HG03135 (cell line): ENCODE data around the gene FBXW8.

Source experiments
- ATAC-seq: cut with Tn5 transposase; IDR thresholded peaks from one replicate; pipeline ENCODE4 v1.9.1; 2021; ENCODE audit warnings: mild to moderate bottlenecking, moderate library complexity; ENCODE audit not compliant: unreplicated experiment

Gene FBXW8

DNA sequence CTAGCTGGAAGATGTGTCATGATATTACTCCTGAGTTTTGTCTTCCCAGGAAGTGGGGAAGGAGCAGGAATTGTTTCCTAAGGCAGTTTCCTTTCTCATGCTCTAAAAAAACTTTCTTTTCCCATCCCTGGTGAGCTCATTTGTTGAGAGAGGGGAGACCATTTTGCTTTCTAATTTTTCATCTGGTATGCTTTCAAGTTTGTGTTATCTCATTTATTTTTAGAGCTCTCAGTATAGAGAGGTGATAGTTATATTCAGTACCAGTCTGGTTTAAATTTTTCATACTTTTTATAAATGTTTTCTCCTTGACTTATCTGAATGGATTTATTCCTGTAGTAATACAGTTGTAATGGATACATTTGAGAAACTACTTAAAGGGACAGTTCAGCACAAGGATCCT, 79.6 kb downstream of the FBXW8 start:
- ATAC-seq = no peak

DNA sequence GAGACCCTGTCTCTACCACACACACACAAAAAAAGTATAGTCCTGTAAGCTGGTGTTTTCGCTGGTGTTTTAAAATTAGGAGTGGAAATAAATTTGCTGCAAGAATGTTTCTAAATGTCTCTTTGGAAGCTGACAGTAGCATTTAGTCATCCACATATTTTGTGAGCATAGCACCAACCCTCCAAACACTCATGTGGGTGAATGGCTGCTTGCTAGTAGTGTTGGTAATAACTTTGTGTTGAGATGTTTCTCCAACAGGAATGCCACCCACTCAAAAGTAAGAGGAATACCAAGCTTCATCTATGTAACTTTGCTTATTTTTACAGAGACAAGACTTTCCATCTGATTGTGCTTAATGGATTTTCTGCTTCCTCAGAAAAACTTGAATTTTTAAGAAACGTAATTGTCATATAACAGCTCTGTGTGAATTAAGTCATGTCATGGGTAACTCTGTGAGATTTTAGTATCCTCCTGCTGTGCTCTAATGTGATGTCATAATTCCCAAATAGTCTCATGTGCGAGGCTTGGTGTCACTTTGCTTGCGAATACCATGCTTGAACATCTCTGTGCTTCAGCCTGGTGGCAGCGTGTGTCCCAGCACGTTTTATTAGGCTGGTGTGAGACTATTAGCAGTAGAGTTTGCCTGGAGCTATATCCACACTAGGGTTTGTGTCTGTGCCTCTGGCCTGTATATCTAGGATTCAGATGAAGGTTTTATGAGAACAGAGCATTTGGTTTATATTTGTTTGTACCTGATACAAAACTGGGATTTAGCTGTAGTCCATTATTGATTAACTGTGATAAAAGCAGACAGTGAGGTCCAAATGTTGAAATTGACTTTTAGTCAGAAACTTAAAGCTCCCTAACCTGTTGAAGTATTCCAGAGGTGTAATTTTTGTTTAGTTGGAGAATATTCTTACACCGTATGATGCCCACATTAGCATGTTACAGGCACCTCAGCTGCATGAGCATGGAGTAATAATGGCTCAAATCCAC, 80.5 kb downstream of the FBXW8 start:
- no peak for ATAC-seq

DNA sequence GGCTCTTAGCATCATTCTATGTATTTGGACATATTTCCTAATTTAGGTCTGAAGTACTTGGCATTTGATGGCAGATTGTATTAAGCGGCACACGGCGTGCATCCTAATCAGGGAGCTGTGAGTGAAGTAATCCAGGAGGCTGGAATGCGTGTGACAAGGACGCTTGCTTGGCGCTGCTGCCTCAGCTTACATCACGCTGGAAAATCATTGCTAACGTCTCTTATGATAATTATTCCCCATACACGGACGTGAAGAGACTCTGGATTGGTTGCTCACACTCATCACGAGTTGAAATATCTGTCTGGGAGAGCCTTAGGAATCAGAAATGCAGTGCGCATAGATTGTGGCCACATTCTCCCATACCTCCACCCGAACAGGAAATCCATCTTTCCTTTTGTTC, 85.3 kb downstream of the FBXW8 start:
- no peak for ATAC-seq

DNA sequence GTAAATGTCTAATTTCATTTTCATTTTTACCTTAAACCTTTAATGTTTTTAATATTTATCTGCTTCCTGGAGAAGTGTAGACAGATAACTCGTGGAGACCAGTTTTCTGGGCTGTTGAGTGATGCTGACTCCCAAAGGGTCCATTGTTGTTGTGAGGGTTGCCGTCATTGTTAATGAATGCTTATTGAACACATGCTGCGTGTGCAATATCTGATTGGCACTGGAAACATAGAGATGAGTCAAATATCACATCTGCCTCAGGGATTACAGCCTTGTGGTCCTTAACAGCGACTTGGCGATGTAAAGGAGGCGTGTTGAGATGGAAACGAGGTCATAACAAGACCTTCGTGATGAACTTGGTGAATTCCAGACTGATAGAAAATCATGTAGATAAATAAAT, 85.9 kb downstream of the FBXW8 start:
- ATAC-seq = no peak

DNA sequence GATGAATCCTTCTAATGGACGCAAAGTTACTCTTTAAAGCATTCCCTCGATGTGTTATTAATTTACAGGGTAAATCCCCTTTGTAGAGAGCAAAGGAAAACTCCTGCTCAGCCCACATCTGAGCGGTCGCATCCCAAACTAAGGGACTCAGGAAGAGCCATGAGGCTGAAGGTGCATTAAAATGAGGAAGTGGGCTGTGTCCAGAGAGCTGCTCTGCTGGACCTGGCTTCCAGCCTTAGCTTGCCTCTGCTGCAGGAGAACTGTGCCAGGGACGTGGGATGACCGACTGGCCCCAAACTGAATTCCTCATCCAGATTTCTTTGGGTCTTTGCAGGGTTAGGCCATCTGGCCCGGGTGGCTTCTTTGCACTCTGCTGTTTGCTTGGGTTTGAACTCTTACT, 88.3 kb downstream of the FBXW8 start:
- ATAC-seq = no peak

DNA sequence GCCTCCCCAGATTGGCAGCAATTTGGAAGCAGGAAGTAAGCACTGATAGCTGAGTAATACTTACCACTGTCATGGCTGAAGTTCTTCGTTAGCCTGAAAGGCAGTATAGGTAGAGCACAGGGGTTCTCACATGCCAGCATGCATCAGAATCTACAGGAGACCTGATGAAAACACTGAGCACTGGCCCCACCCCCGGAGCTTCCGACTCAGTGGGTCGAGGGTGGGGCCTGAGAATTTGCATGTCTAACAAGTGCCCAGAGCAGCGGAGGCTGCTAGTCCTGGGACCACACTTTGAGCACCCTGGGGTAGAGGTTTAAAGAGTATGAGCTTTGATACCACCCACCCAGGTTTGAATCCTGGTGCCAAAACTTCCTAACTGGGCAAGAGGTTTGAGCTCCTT, 89.6 kb downstream of the FBXW8 start:
- ATAC-seq = no peak

DNA sequence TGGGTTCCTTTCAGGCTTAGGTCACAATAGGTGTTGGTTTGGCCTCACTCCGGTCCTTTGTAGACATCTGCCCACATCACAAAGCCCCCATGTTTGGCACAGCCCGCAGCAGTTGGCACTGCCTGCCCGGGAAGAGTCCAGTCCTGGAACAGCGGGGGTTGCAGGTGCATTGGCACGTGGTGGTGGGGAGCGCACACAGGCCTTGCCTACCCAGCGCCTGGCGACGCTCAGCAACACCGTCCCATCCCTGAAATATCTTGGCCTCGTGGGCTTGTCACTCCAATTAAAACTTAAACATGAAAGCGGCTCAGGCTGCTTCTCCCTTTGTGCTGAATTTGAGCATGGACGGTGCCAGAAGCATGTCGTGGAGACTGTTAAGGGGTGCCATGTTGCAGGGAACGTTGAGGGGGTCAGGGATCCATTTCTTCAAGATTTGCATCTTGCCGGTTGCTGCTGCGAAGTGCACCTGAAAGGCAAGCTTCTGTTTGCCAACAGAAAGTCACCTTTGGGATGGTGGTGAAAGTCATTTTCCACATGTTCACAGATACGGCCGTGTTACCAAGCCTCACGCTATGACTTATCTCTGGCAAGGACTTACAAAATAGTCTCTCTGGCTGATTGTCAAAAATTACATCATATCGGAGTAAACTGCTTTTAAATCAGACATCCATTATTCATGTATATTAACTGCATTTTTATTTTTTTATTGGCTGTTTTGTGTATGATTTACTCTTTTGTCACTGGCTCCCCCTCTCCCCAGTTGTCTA, 91.5 kb downstream of the FBXW8 start:
- no peak for ATAC-seq

DNA sequence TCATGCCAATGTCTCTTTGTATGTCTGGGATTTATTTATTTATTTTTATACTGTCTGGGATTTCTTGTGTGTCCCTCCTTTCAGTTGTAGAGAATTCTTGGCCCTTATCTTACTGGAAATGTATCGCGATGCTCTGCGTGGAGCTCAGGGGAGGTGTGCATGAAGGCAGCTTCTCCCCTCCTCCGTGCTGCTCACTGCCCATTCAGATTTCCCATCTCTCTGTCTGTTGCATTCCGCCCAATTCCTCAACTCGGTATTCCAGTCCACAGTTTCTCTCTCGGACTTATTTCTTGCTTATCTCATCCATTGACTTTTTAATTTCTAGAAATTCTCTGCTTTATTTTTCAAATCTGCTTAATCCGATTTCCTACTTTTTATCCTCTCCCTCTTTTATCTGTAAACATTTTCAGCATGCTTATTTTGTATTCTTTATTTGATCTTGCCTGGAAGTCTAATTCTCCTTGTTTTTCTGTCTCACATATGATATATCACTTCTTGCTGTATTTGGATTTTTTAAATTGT, 93.2 kb downstream of the FBXW8 start:
- ATAC-seq = no peak

DNA sequence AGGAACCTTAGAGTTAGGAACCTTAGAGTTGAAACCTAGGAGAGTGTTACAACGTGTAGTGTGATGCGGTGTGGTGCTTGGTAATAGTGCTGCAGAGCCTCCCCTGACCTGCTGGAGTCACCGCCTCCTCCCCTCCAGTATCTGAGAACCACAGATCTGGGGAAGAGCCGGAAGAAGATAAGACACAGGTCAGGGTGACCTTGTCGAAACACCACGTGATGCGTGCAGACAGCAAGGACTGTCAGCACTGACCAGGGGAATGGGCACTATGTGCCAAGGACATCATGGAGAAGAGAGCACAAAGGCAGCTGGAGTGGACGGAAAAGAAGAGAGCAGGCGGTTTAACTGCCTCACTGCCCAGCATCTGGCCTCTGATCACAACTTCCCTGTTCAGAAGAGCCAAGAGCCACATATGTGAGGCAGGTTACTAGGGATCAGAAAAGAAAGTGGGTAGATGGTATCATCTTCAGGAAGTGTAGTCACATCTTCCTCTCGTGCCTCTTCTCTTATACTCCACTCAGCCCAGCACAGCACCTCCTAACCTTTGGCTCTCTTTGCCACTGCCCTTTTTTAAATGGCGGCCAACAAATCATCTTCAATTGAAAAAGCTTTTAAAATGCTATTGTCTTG, 94.8 kb downstream of the FBXW8 start:
- no peak for ATAC-seq

DNA sequence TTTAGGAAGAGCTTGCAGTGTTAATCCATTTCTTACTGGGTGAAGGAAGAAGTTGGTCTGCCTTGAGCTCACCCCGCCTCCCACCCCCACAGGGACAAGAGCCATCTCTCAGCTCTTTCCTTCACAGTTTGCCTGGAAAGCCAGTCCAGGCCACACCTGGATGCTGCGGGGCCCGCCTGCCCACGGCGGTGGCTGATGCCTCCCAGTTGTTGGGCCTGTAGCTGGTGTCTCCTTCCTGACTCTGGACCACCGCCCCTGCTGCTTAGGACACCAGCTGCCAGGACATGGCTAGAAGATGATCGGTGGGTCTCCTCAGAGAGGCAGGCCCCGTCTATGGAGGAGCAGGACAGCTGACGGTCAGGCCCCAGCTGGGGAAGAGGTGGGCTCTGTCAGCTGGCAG, 95.6 kb downstream of the FBXW8 start:
- ATAC-seq = no peak

DNA sequence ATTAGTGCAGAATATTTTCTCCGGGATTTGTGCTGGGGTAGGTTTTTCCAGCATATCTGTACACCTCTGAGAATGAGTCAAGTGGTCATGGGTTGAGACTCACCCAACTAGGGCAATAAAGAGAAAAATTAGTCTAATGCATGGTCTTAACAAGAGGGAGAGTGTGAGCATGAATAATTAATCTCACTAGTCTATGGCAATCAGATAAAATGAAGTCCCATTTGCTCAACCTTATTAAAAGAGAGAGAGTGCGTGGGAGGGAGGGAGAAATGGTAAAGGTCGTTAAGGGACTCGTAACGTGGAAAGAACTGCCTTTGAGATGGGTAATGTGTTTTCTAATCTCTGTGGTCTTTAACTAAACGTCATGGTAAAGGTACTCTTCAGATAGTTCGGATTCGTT, 96.8 kb downstream of the FBXW8 start:
- no peak for ATAC-seq

DNA sequence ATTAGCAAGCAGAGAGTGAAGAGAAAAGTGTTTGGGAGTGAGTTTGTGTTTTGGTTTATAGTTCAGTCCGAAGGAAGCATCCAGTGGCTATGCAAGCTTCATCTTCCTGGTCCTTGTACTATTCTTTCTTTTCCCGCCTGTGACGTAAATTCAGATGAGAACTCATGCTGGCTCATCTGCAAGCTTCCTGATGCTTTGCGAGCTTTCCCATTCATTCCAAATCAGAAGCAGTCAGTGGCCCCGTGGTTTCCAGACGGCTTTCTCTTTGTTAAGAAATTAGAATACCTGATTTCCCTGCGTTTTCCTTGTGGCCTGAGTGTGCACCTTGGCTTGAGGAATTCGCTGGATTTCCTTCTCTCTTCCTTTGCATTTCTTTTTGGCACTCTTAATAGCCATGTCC, 99.0 kb downstream of the FBXW8 start:
- no peak for ATAC-seq

DNA sequence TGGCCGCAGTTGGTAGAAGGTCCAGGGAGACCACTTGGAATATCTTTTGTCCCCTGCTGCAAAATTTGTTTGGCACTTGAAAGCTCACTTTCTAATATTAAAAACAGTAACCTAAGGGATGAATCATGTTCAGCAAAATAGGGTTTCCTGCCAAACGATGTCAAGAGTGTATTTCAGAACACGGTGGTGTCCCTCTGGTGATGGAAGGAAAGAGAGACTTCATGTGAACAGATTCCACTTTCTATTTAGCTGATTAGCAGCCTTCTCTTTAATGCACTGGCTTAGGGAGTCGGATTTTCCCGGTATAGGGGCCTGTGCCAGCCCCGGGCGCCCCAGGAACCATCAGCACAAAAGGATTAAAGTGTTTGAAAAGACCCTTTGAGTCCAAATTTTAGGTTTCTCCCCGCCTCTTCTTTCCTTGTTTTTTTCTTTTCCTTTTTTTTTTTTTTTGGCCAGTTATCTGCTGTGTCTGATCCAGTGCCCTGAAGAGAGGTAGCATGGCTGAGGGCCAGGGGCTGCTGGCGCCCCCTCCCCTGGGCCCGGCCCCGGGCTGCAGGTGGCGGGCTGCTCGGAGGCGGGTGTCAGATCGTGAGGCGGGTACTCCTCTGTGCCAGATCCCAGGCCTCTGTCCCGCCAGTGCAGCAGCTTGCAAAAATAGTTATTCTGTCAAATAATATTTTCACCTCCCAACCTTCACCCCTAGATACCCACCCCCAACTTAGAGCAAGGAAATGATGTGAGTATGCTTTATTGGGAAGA, 100.1 kb downstream of the FBXW8 start:
- ATAC-seq = no peak

DNA sequence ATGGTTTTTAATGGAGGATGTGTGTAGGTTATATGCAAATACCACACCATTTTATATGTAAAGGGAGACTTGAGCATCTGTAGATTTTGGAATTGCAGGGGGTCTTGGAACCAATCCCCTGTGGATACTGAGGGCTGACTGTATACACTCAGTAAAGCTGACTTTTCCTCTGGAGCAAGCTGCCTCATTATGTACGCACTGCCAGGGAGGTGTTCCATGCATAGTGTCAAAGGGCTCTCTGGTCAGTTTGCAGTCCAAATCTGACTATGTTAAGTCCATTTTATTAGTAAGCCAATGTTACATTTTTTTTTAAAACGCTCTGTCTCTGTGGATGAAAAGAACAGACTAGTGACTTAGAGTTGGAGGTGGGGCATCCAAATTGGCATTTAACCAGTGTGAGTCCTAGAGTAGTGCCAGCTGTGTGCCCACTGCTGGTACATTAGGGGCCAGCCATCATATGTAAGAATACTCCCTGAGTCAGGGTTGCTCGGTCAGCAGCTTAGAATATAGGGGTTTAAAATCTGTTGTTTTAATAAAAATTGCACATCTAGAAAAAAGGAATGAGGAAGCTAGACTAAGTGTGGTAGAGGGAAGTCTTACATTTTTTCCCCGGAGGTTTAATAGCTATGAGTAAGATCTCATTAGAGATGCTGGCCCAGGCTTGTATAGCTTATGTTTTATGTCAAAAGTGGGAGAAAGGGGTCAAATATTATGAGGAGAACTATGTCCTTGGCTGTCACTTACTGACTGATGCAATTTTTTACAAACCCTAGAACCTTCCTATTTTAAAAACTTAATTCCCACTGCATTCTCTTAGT, 101.4 kb downstream of the FBXW8 start:
- ATAC-seq = no peak

DNA sequence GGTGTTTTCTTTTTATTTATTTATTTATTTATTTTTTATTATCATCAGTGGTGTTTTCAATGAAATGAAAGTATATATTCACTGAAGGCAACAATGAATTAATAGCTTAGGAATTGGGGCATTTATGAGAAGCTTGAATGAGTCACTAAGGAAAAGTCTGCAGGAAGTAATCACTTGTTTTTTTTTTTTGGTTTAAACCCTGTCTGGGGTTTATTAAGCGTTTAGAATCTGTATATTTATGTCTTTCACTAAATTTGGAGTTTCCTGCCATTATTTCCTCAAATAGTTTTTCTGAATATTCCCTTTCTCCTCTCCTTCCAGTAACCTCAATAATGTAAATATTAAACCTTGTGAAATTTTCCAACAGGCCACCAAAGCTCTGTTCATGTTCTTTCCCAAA, 103.0 kb downstream of the FBXW8 start:
- no peak for ATAC-seq

DNA sequence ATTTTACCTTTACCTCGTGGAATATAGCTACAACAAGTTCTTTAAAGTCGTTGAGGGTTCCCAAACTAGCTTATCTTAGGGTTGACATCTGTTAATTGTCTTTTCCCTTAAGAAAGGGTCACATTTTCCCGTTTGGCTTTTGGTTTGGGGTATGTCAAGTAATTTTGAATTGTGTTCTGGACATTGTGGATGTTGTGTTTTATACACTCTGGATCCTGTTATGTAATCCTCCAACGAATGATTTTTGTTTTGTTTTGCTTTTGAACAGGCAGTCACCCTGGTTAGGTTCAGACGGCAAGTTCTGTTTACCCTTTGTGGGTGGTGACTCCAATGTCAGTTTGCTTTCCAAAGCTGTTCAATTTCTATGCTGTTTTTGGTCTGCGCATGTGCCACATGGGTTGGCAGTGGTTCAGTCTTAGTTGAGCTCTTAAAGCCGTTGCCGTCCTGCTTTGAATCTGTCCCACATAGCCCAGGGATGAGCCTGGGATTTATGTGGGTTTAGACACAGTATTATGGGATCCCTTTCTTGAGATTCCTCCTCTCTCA, 103.7 kb downstream of the FBXW8 start:
- no peak for ATAC-seq

DNA sequence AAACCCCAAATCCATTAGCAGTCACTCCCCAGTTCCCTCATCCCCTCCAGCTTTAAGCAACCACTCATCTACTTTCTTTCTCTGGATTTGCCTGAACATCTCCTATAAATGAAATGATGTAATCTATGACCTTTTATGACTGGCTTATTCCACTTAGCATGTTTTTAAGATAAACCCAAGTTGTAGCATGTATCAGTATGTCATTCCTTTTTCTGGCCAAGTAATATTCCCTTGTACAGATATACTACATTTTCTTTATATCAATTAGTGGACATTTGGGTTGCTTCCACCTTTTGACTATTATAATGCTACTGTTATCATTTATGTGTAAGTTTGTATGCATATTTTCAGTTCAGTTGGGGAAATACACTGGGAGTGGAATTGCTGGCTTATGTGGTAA, 105.1 kb downstream of the FBXW8 start:
- ATAC-seq = no peak

DNA sequence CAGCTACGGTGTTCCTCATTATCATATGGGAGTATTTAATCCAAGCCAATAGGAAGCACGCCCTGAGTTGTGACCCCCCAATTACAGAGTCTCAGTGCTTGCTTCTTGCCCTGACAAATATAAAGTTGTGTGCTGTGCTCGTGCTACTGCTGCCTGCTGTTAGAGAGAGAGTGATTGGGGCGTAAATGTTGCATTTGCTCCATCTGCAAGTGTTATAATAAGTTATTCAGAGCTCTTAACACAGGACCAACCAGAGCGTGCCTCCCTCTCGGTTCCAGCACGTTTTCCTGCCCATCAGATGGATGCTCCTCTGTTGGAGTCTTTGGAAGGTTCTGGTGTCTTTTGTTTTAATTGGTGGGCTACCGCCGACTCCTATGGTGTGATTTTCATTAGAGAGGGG, 107.1 kb downstream of the FBXW8 start:
- no peak for ATAC-seq

DNA sequence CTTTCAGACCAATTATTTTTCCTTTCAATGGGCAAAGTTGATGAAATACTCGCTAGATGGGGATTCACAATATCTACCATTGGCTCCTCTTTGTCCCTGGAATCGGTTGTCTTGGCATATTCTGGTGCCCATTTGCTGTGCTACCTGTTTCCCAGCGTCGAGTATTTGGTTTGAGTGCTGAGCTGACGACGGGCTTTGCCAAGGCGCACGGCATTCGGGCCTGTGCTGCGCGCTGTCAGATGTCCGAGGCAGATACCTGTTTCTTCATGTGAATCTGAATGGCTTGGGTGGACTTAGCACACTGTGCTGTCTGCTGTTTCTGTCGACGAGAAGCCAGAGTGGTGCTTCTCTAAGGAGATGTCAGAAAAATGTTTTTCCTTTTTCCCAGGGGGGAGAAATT, 107.5 kb downstream of the FBXW8 start:
- ATAC-seq = no peak

DNA sequence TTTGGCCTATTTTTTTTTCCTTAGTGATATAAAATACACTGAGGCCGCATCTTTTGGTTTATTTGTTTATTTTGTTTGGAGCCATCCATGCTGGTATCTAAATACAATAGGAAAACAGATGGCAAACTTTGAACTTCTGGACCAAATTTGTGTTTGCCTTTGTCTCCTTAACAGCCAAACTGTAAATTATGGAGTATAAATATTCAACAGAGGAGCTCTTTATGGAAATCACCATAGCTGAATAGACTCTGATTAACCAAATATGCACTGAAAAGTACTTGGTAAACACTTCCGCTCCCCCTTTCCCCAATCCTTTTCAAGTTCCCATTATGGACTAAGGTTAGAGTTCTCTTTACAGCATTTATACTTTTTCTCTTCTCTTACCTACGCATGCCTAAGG, 107.9 kb downstream of the FBXW8 start:
- no peak for ATAC-seq
